NCI-H1930 (cell line): Measurements from ENCODE around the gene PCDHA1.

Experiments used
- DNase-seq, 2 experiments: peaks; one replicate each; lab custom pipeline; 2025; lab: John Stamatoyannopoulos, UW

Gene PCDHA1

DNA sequence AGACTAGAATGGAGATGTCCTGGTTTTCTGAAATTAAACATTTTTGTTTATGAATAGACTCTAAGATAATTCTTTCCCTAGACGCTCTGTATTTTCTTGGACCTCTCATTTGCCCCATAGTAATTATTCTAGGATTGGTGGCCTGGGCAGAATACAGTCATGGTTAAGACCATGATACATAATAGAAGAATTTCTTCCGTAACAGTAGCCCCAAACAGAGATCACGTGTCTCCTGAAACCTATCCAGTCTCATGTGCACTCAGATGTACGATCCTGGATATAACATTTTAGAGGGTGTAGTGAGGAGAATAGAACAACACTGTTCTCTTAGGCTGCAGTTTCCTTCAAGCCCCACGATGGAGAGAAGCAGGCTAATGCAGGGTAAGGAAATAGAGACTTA is 202.7 kb downstream of the PCDHA1 start:
- DNase-seq, result no peak

DNA sequence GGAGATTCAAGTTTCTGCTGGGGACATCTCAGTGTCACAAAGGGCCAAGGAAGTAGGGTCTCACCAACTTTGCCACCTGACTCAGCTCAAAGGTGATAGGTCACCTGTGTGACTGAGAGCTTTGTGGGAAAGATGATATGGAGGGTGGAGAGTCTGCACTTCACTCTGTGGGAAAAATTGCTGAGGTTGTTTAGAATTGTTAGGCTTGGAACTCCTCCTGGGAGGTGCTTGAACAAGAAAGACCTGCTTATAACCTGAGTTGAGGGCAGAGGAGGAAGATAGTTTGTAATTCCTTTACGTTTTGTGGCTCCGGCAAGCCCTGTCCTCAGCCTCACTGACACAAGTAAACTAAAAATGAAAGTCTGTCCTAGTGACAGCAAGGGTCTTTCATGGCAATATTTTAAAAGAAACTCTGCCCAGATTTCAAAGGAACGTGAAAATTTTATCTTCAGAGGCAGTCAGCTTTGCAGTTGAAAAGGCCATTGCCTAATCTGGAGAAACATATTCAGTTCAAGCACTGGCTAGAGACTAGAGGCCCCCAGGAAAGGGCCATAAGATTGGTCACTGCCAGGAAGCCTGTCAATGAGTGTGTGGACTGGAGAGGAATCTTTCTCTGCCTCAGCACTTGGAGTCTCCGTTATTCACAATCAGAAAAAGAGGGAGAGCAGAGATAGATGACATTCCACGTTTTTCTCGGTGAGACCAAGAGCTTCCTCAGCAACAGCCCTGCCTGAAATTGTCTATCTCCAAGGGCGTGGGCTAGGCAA is 203.5 kb downstream of the PCDHA1 start:
- DNase-seq, result no peak

DNA sequence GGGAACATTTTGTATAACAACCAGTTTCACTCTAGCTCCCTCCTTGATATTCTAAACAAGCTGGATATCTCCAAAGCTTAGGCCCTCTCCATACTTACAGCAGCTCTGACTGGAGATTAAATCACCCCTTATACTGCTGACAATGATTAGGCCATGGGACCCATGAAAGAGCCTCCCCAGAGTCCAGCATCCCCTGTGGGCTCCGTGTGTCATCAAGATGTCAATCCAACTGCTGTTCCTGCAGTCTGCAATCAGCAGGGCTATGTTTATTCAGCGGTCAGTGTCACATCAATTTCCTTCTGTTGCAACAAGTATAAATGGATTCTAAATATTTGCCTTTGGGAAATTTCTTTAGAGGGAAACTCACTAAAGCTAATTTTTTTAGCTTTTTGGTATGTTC is 206.9 kb downstream of the PCDHA1 start:
- peak in 1 of 2 experiments; percentile 40 for DNase-seq

DNA sequence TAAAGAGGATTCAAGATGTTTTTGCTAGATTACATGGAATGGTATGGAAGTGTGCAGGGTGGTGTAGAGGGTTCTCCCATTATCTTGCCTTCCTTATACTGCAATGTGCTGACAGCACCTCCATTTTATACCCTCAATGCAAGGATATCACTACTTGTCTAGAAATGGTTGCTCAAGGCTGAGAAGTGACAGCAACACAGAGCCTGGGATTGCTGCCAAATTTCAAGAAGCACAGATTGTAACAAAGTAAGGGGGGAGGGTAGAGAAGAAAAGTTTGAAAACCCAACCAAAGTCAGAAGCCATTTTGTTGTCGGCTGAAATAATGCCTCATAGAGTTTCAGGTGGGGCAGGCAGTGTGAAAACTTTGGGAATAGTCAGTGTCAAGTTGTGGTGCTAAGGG is 210.1 kb downstream of the PCDHA1 start:
- DNase-seq, result no peak

DNA sequence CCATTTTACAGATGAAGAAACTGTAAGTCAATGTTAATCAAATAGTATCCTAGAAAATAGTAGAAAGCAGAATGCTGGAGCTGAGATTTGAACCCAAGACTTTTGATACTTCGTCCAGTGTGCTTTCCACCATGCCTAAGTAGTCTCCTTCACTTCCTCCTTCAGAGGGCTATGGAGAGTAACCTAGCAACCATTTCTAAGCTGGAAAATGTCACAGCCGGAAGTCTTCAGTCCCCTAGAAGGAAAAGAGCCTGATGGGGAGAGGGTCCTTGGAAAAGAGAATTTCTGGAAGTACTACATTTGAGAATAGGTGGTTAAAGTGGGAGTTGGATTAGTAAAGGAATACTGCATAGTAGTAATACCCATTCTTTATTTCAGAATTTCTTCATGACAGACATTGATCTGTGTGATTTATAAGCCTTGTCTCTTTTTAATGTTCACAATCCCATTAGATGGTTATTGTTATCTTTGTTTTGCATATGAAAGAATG is 213.0 kb downstream of the PCDHA1 start:
- DNase-seq, result no peak

DNA sequence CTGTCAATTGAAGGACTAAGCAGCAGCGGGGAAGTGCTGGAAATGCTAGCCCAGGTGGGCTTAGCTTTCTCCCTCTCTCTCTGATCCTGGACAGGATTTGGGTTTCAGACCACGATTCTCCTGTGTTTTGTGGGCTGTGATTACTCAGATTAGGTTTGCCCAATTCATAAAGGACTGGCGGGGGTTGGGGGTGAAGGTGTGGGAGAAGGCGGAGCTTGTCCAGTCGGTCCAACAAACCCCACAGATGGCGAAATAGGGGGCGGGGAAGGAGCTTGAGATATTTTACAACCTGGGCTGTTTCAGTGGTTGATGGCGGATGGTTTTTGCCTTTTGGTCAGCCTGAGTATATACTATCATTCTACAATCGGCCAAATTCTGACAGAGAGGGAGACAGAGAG is 215.5 kb downstream of the PCDHA1 start:
- peak; percentile 13 to 29 for DNase-seq

DNA sequence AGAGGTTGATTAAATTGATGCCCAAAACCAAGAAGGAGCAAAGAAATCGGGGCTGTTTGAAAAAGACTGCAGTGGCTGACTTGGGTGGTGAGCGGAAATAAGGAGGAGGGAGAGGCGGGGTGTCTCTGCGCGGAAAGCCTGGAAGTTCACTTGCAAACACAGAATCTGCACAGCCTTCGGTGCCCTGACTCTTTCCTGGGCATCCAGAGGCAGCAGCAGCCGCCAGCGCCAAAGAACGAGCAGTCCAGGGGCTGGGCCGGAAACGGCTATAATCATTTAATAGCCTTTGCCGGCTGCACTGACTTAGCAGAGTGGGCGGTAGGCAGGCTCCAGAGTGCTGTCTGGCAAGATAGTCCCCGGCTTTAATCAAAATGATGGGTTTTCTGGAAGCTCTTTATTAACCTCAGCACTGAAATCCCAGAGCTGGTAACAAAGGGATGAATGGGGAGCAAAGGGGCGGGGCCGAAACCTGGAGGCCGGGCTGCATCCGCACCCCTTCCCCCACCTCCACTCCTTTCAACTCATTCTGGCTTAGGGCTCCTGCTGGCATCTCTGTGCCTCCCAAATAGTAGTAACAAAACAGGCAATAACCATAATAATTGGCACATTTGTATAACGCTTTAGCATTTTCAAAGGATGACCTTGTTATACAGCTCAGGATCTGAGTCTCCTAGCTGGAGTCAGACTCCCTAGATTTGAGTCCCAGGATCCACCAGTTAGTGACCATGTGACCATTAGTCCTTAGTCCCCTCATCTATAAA is 216.1 kb downstream of the PCDHA1 start:
- peak in 1 of 2 experiments; percentile 53 for DNase-seq

DNA sequence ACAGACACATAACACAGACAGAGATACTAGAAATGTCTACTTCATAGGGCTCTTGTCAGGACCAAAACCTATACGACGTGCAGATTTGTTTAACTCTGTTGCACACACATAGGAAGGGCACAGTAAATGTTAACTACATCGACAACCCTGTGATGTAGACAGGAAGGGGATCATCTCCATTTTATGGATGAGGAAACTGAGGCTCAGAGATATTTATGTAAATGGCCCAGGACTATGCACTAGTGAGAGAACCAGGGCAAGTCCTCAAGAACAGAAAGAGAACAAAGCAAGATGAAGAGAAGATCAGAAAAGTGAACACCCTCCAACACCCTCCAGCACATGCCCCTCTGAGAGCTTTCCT is 216.6 kb downstream of the PCDHA1 start:
- no peak for DNase-seq

DNA sequence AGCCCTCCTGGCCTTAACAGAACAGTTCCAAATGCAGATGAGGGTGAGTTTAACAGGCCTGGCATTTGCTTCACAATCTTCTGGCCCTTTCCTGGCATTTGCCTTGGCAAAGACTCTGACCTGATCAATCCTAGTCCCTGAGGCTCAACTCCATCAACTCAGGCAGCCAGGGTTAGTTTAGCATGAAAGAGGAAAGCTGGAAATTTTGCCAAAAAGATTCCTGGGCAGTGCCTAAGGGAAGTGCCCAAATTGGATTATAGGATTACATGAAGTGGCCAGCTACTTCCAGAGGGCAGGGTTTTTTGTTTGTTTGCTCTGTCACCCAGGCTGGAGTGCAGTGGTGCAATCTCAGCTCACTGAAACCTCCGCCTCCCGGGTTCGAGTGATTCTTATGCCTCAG is 217.1 kb downstream of the PCDHA1 start:
- no peak for DNase-seq

DNA sequence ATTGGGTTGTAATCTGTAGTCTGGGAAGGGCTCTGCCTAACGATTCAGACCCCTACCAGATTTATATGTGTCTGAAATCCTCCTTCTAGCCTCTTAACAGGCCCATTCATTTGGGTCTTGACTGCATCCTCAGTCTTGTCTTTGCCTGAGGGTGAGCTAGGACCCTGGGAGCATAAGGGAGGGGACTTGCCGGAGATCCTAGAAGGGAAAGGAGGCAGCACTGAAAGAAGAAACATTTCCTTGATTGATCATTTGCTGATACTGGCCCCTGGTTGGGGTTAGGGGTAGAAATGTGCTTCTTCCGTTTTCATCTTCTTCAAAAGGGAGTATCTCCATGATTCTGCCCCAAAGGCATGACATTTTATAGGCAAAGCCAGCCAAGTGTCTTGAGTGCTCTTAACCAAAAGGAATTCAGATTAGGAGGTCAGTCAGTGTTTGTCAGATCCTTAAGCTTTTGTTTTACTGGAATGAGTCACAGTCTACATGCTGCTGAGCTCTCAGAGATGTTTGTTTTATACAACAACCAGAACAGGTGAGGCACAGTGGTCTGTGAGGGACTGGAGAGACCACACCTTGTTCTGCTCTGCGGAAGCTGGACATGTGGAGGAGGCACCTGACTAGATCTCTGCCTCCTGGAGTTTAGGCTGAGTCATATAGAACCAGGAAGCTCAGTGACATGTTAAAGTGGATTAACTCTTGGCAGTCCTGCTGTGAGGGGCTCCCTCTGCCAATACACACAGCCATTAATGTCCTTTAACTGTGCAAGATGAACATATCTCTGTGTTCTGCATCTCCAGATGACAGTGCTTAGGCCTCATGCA is 218.1 kb downstream of the PCDHA1 start:
- DNase-seq, result peak in 1 of 2 experiments; percentile 4

DNA sequence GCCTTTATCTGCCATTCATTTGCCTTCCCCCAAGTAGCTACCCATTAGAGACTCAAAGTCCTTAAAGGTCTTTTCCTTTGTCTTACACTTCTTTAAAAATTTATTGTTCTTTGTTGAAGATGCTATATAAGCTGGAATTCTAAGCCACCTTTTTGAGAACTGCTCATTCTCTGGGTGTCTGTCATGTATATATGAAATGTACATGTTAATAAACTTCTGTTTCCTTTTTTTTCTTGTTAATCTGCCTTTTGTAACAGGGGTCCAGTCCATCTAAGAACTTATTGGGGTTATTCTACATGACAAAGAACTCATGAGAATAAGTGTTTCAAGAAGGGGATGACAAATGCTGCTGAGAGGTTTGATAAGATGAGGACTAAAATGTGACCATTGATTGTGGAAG is 221.9 kb downstream of the PCDHA1 start:
- no peak for DNase-seq

DNA sequence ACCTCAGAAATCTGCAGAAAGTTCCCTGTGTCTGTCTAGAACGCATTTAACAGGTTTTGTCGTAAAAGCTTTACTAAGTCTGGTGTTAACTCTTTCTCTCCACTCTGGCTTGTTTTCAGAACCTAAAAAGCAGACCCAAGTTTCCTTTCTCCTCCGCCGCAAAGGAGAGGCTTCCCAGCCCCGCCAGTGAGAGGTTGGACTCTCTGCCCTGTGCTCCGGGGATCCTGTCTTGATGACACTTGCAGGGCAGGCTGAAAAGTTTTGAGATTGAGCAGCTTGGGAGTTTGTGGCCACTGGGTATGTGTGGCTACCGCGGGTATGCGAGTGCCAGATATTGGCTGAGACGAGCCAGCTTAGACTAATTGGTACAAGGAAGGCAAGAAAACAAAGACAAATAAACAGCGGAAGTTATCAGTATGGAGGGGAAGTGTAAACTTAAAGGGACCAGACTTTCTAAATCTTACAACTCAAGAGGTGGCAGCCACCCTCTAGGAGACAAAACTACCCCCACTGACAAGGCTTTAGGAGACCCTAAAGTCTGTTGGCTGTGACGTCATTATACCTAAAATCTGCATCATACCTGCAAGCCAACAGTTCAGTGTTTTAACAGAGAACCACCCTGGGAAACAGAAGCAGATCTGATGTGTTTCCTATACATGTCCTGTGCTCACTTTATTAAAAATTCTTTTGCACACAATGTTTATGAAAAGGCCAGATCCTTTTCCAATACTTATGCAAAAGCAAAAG is 224.3 kb downstream of the PCDHA1 start:
- DNase-seq, result no peak

DNA sequence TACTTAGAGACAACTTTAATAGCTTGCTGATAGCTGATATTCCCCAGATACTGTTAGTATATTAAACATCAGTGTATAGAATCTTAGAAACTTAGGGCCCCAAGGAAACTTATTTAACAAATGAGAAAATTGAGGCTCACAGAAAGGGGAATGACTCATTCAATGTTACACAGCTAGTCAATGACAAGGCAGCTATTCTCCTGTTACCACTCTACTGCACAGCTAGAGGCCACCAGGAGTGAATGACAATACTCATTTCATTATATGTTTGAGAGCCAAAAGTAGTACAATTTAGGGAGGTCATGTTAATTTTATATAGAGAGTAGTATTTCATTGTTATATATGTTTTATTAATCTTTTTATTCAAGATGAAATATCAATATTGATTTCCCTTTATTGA is 232.0 kb downstream of the PCDHA1 start:
- DNase-seq, result no peak

DNA sequence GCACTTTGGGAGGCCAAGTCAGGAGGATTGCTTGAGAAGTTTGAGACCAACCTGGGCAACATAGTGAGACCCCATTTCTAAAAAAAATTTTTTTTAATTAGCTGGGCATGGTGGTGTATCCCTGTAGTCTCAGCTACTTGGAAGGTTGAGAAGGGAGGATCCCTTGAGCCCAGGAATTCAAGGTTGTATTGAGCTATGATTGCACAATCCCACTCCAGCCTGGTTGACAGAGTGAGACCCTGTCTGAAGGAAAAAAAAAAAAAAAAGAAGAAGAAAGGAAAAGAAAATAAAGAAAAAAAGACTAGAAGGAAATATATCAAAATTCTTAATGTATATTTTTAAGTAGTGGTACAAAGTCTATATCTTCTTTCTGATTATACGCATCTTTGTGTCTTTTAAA is 236.4 kb downstream of the PCDHA1 start:
- no peak for DNase-seq

DNA sequence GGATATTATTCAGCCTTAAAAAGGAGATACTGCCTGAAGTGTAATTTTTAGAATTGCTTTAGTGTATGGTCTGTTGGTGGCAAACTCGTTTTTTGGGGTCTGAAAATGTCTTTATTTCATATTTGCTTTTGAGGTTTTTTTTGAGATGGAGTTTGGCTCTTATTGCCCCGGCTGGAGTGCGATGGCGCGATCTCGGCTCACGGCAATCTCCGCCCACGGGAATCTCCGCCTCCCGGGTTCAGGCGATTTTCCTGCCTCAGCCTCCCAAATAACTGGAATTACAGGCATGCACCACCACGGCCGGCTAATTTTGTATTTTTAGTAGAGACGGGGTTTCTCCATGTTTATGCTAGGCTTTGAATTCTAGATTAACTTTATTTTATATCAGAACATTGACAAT is 245.1 kb downstream of the PCDHA1 start:
- DNase-seq, result no peak

DNA sequence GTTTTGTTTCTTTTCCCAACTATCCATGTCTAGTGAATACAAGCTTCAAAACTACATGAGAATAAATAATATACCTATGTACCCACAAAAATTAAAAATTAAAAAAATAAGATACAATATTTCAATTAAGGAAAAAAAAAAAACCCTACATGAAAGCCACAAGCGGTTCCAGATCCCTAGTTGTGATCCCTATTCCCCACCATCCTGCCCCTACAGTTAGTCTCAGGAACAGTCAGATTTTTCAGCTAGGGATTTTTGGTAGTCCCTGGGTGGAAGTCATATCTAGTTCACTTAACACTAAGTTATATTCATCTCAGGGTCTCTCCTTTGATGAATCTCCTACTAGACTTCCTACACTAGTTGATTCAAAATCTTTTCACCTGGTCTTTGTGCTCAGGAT is 246.7 kb downstream of the PCDHA1 start:
- no peak for DNase-seq

DNA sequence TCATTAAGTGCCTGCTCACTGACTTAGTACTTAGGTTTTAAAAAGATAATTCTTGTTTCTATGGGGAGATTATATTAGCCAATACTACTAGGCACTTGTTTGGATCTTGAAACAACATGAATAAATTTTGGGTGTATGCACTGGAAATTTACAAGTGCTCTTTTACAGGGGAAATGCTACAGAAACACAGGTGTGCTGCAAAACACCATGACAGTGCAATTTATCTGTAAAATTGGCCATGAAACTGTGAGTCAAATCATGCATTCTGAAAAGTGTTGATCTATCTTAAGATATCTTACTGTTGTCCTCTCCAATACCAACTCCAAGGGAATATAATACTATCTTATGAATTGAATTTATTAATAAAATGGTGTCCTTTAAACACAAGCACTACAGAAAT is 253.1 kb downstream of the PCDHA1 start:
- no peak for DNase-seq

DNA sequence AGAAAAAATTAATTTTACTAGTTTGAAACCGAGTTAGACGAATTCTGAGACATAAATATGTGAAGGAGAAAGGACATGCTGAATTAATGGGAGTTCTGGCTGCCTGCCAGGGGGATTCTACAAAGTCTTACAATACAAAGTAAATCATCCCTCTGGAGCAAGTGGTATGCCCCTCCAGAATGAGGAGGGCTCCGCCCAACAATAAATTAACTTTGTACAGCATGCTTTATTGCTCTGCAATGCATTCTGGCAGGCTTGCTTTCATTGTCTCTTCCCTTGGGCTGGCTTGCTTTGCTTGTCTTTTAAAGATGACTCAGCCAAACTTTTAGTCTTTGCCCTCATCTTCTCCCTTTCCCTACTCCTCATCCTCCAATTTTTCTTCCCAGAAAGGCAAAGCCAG is 253.6 kb downstream of the PCDHA1 start:
- DNase-seq, result no peak

DNA sequence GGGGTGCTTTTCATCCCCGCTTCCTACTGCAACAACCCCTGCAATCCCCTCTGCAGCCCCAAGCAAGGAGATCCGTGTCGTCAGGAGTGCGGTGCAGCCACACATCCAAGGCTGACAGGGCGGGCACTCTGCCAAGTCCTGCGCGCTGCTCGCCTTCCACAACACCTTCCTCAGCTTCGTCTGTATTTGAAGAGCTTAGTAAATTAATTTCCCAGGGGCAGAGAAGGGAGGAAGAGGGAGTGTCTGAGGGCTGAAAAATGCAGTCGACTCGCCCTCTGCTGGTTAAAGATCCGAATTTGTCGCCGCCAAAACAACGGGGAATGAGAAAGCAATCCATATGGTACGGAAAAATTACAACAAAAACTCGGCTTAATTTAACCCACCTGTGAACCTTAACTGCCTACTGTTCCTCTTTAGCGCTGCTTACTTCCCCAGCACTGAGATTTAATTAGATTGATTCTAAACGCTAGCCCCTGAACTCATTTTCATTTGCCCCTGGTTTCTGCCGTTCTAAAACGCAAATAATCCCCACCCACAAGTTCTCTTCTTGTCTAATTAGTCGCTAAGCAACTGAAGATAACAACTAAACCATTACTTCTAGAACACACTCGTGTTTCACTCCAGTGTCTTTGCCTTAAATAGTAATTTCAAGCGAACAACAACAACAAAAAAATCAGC is 254.3 kb downstream of the PCDHA1 start:
- DNase-seq, result peak; percentile 64 to 67

DNA sequence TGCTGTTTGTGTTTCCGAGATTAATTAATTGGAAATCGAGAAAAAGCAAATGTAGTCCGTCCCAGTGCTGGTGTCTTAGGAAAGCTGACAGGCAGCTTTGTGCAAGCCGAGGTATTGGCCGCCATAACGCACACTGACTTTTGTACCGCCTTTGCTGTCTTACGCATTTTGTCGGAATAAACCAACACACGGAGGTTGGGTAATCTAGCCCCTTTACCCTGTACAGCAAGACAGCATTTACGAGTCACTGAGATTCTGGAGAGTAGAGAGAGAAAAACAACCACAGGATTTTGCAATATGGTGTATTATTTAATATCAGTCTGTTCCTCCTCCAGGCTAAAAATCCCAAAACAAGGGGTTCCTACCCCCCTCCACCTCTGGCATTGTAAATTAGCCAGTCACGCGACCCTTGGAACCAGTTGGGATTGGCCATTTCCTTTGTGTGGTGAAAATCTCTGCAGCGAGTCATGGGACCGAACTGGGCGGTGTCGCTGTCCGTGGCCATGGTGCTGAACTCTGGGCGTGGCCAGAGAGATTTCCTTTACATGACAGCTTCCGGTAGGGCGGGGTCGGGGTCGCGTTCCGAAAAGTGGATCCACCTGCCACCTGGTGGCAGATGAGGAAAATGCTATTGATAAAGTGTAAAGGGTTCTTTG is 255.0 kb downstream of the PCDHA1 start:
- peak; percentile 90 to 93 for DNase-seq

DNA sequence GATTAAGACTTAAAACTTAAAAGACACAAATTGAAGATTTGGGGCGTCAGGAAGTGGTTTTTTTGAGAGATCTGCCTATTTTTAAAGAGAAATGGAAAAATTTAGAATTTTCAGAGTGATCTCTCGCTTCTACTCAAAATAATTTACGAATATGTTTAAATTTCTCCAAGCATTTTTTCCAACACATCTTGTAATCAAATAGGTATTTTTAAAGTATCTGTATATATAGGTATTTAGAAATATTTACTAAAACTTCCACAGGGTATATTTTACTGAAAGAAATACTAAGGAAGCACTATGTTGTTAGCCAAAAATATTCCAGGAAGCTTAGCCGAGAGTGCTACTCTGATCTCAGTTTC is 255.5 kb downstream of the PCDHA1 start:
- no peak for DNase-seq
